Peyer's patch (tissue), 4 donors: ENCODE results near the gene MAG.

Source experiments
- POLR2A ChIP-seq, 2 donors: fragments of 450-650 bp; IDR thresholded peaks; one replicate each; pipeline ENCODE4 v1.5.1; 2017; ENCODE audit warnings: antibody characterized with exemption in 2 of 2, mild to moderate bottlenecking in 2 of 2, moderate library complexity in 2 of 2
- TF ChIP-seq, protein P1 (sequence below), 6 experiments: fragments of 450-650 bp in 4 of 6; fragments of 200-600 bp in 2 of 6; sonication (generic) in 1 of 6; IDR thresholded peaks; one replicate each; pipeline ENCODE4 v1.5.1; 2017 to 2019; ENCODE audit warnings: antibody characterized with exemption in 6 of 6, mild to moderate bottlenecking in 3 of 6, moderate library complexity in 1 of 6

DNA sequence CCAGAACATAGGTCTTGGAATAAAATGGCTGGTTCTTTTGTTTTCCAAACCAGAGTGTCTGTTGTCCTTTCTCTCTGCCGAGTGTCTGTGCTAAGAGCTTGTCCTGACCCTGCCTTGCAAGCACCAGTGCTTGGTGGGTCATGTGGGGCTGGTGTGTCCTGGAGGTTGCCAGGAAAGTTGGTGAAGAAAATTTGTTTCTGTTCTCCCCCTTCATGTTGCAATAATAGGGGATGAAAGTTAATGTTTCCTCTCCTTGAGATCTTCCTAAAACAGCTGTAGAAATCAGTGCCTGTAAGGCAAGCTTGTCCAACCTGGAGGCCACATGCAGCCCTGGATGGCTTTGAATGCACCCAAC is 6.9 kb upstream of the MAG start:
- TF ChIP-seq POLR2A (IDR thresholded peaks at IDR 0.05), result no peak
- TF ChIP-seq, protein P1, sequence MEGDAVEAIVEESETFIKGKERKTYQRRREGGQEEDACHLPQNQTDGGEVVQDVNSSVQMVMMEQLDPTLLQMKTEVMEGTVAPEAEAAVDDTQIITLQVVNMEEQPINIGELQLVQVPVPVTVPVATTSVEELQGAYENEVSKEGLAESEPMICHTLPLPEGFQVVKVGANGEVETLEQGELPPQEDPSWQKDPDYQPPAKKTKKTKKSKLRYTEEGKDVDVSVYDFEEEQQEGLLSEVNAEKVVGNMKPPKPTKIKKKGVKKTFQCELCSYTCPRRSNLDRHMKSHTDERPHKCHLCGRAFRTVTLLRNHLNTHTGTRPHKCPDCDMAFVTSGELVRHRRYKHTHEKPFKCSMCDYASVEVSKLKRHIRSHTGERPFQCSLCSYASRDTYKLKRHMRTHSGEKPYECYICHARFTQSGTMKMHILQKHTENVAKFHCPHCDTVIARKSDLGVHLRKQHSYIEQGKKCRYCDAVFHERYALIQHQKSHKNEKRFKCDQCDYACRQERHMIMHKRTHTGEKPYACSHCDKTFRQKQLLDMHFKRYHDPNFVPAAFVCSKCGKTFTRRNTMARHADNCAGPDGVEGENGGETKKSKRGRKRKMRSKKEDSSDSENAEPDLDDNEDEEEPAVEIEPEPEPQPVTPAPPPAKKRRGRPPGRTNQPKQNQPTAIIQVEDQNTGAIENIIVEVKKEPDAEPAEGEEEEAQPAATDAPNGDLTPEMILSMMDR (IDR thresholded peaks at IDR 0.05), result no peak
